ENCODE data around the gene WFIKKN2. TPM values are rescaled to one million over a fixed set of nuclear protein-coding genes. Genes with fewer than 3 reads are reported as not detected.

The WFIKKN2 gene
- total and polyA plus RNA-seq, 2 of the 4 experiments (the other 2 are of a cell fraction) = 0.02 TPM; not detected in 1

GRCh38 chr17:50871364-50871763, 36.0 kb downstream of the WFIKKN2 start:
- dilution Hi-C loops (cut with HindIII; ENCODE audit: low sequenced_read_pairs, unreplicated experiment) = no loop called here

More at GRCh38 chr17:50871364-50871763, 36.0 kb downstream of the WFIKKN2 start:
- Histone ChIP-seq H3K14ac (replicated peaks; ENCODE audit: low read depth, low read length) (no peak overlapping the region), H2BK15ac (ENCODE audit: low read depth, low read length) (no peak overlapping the region), H3K9me1 (ENCODE audit: insufficient read depth, low read length) (no peaks in the 10 kb centered on the region), H2AK5ac (ENCODE audit: low read depth, low read length) (no peak overlapping the region), H3K79me1 (ENCODE audit: low read depth in 1 of 2, low read length in 2 of 2) (no peaks in the 10 kb centered on the region), H3K4ac (ENCODE audit: low read depth, low read length) (no peak overlapping the region), H3K23ac (ENCODE audit: low read depth, low read length) (no peak overlapping the region), H3K9ac (ENCODE audit: low read depth, low read length) (no peak overlapping the region), H3K27me3 (ENCODE audit: control insufficient read depth, insufficient read depth, low read length) (peaks cover 9% of the 10 kb centered on the region), H3K4me1 (ENCODE audit: control insufficient read depth, insufficient read depth, low read length) (no peaks in the 10 kb centered on the region), H3K27ac (ENCODE audit: insufficient read depth, low read length) (no peak overlapping the region), H4K5ac (ENCODE audit: low read depth, low read length) (no peak overlapping the region), H3K56ac (ENCODE audit: extremely low read depth, insufficient read depth, low read length) (no peak overlapping the region), H2AFZ (replicated peaks; ENCODE audit: low read length, poor library complexity) (no peak overlapping the region), H4K91ac (ENCODE audit: insufficient read depth, low read depth, low read length) (no peak overlapping the region), H4K20me1 (ENCODE audit: insufficient read depth, low read length) (no peaks in the 10 kb centered on the region; the same call in 1 of the 2 replicates), H2BK5ac (ENCODE audit: low read depth, low read length, poor library complexity, severe bottlenecking) (no peak overlapping the region), H3K9me3 (ENCODE audit: control insufficient read depth, insufficient read depth, low read length) (no peaks in the 10 kb centered on the region), H4K8ac (ENCODE audit: low read depth in 2 of 2, low read length in 2 of 2) (no peak overlapping the region), H2BK20ac (ENCODE audit: low read depth, low read length) (no peak overlapping the region), H2AK9ac (replicated peaks; ENCODE audit: low read depth, low read length, poor library complexity) (no peak overlapping the region), H3K36me3 (ENCODE audit: control insufficient read depth, insufficient read depth, low read length) (no peaks in the 10 kb centered on the region), H3K18ac (ENCODE audit: low read depth, low read length) (no peak overlapping the region), H3K4me3 (ENCODE audit: insufficient read depth, low read depth, low read length) (no peak overlapping the region), H2BK120ac (ENCODE audit: low read depth, low read length) (no peak overlapping the region), H3K4me2 (ENCODE audit: low read depth, low read length) (no peak overlapping the region)
- CTCF ChIA-PET = no interaction called here
- in situ Hi-C loops (cut with MboI; ENCODE audit: low sequenced_read_pairs) = no loop called here
- TF ChIP-seq NFE2L2 (IDR thresholded peaks at IDR 0.05; ENCODE audit: low read depth, low read length) = no peak
- no CpG with 5 or more reads among the region's 4 CpGs for WGBS, 2 experiments (ENCODE audit: extremely low coverage in 2 of 2, insufficient read length in 1 of 2)
- POLR2A ChIA-PET (ENCODE audit: unreplicated experiment) = no interaction called here
- intact Hi-C loops (cut with micrococcal nuclease) = no loop called here
- DNase-seq (no peak), ATAC-seq (ENCODE audit: low read depth) (no peak)
- no TSS peak for BruUV-seq (replicated peaks)

Data from IMR-90 (cell line).